Measurements from ENCODE around the gene NDRG3. TPM values are rescaled to one million over a fixed set of nuclear protein-coding genes. Genes with fewer than 3 reads are reported as not detected.

NDRG3 gene
- total RNA-seq, 2 experiments from 2014 or later: 14.4 to 22.1 TPM

DNA sequence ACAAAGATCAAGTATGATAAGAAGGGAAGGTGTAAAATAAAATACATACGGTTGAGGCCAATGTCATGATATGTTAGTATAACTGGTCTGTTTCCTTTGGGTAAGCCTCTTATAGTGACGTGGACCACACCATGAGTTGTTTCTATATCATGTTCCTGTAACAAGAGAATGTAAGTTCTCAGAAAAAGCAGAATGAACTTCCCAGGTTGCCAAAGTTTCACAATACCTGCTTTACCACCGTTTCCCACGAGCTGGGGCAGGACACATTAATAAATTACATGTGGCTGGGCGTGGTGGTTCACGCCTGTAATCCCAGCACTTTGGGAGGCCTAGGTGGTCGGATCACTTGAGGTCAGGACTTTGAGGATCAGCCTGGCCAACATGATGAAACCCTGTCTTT, 57.3 kb downstream of the NDRG3 start:
- Histone ChIP-seq H3K27ac (ENCODE audit: low read depth, low read length, poor library complexity, severe bottlenecking) (no peak overlapping the region), H3K4me1 (ENCODE audit: insufficient read depth, low read length, poor library complexity, severe bottlenecking) (no peaks in the 10 kb centered on the region), H3K36me3 (ENCODE audit: insufficient read depth, low read length) (peaks cover 15% of the 10 kb centered on the region; the same call in 1 of the 2 replicates), H3K9me3 (ENCODE audit: low read length) (no peaks in the 10 kb centered on the region), H3K4me2 (ENCODE audit: low read length) (no peak overlapping the region), H2AFZ (ENCODE audit: low read length) (no peak overlapping the region), H3K79me2 (ENCODE audit: insufficient read depth, low read depth, low read length) (no peaks in the 10 kb centered on the region), H3K9me2 (ENCODE audit: insufficient read depth, low read length) (no peaks in the 10 kb centered on the region), H4K20me1 (ENCODE audit: insufficient read depth, low read length) (no peaks in the 10 kb centered on the region), H3K4me3 (ENCODE audit: low read depth, low read length, poor library complexity, severe bottlenecking) (no peak overlapping the region)
- CTCF ChIA-PET (ENCODE audit: unreplicated experiment): no interaction called here
- TF ChIP-seq EZH2phosphoT487 (IDR thresholded peaks at IDR 0.05; ENCODE audit: borderline replicate concordance, low read depth, low read length): no peak
- TF ChIP-seq, protein P1, sequence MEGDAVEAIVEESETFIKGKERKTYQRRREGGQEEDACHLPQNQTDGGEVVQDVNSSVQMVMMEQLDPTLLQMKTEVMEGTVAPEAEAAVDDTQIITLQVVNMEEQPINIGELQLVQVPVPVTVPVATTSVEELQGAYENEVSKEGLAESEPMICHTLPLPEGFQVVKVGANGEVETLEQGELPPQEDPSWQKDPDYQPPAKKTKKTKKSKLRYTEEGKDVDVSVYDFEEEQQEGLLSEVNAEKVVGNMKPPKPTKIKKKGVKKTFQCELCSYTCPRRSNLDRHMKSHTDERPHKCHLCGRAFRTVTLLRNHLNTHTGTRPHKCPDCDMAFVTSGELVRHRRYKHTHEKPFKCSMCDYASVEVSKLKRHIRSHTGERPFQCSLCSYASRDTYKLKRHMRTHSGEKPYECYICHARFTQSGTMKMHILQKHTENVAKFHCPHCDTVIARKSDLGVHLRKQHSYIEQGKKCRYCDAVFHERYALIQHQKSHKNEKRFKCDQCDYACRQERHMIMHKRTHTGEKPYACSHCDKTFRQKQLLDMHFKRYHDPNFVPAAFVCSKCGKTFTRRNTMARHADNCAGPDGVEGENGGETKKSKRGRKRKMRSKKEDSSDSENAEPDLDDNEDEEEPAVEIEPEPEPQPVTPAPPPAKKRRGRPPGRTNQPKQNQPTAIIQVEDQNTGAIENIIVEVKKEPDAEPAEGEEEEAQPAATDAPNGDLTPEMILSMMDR (conservative IDR thresholded peaks at IDR 0.05; ENCODE audit: low read length): no peak
- no peak for DNase-seq (ENCODE audit: low spot score)
- POLR2A ChIA-PET: interaction anchor here (0.6 kb wide), 1 partner anchor 62 kb away, joined by 6 read pairs; no protein-coding TSS in a partner anchor
- intact Hi-C loops (cut with micrococcal nuclease; ENCODE audit: unreplicated experiment): no loop called here
- BruUV-seq (replicated peaks): no TSS peak

DNA sequence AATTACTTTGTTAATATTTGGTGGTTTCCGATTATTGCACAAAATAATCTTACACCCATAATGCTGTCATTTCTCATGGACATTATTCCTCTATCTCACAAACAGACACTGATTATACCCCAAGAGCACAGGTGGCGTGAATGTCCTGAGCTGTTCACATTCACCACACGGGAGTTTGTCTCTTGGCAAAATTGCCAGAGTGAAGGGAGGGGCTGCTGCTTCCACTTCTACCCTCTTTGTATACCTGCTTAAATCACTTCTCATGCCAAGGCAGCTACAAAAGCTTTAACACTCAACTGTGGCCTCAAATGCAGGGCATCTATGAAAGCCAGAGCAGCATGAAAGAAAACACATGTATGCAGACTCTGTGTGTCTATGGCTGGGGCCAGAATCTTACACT, 58.0 kb downstream of the NDRG3 start:
- CTCF ChIA-PET (ENCODE audit: unreplicated experiment): no interaction called here
- no peak for DNase-seq (ENCODE audit: low spot score)
- POLR2A ChIA-PET: no interaction called here
- Histone ChIP-seq H3K9me2 (ENCODE audit: insufficient read depth, low read length) (no peaks in the 10 kb centered on the region), H4K20me1 (ENCODE audit: insufficient read depth, low read length) (no peaks in the 10 kb centered on the region), H3K27ac (ENCODE audit: low read depth, low read length, poor library complexity, severe bottlenecking) (no peak overlapping the region), H3K36me3 (ENCODE audit: insufficient read depth, low read length) (peaks cover 15% of the 10 kb centered on the region; the same call in 1 of the 2 replicates), H3K4me2 (ENCODE audit: low read length) (no peak overlapping the region), H3K79me2 (ENCODE audit: insufficient read depth, low read depth, low read length) (no peaks in the 10 kb centered on the region), H3K4me1 (ENCODE audit: insufficient read depth, low read length, poor library complexity, severe bottlenecking) (no peaks in the 10 kb centered on the region), H2AFZ (ENCODE audit: low read length) (no peak overlapping the region), H3K9me3 (ENCODE audit: low read length) (no peaks in the 10 kb centered on the region), H3K4me3 (ENCODE audit: low read depth, low read length, poor library complexity, severe bottlenecking) (no peak overlapping the region)
- TF ChIP-seq, protein P1 (conservative IDR thresholded peaks at IDR 0.05; ENCODE audit: low read length): no peak
- no peak for TF ChIP-seq EZH2phosphoT487 (IDR thresholded peaks at IDR 0.05; ENCODE audit: borderline replicate concordance, low read depth, low read length)
- intact Hi-C loops (cut with micrococcal nuclease; ENCODE audit: unreplicated experiment): no loop called here
- BruUV-seq (replicated peaks): no TSS peak

DNA sequence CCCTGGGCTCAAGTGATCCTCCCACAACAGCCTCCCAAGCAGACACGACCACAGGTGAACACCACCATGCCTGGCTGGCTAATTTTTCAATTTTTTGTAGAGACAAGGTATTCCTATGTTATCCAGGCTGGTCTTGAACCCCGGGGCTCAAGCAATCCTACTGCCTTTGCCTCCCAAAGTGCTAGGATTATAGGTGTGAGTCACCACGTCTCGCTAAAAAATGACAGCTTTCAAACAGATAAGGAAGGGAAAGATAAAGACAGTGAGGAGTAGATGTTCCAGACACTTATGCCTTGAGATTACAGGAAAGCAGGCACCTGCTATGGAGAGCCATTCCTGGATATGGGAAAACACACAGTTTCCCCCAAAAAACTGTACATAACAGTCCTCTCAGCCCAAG, 58.9 kb downstream of the NDRG3 start:
- no peaks in the 10 kb centered on the region for H4K20me1 ChIP-seq (ENCODE audit: insufficient read depth, low read length)
- no peaks in the 10 kb centered on the region for H3K9me2 ChIP-seq (ENCODE audit: insufficient read depth, low read length)
- H2AFZ ChIP-seq (ENCODE audit: low read length): no peak overlapping the region
- POLR2A ChIA-PET: interaction anchor here (0.5 kb wide), 1 partner anchor 199 kb away, joined by 3 read pairs; no protein-coding TSS in a partner anchor
- H3K27ac ChIP-seq (ENCODE audit: low read depth, low read length, poor library complexity, severe bottlenecking): no peak overlapping the region
- TF ChIP-seq, protein P1 (conservative IDR thresholded peaks at IDR 0.05; ENCODE audit: low read length): no peak
- TF ChIP-seq EZH2phosphoT487 (IDR thresholded peaks at IDR 0.05; ENCODE audit: borderline replicate concordance, low read depth, low read length): no peak
- H3K79me2 ChIP-seq (ENCODE audit: insufficient read depth, low read depth, low read length): no peaks in the 10 kb centered on the region
- CTCF ChIA-PET (ENCODE audit: unreplicated experiment): no interaction called here
- H3K9me3 ChIP-seq (ENCODE audit: low read length): no peaks in the 10 kb centered on the region
- H3K4me3 ChIP-seq (ENCODE audit: low read depth, low read length, poor library complexity, severe bottlenecking): no peak overlapping the region
- peaks cover 19% of the 10 kb centered on the region; the same call in 1 of the 2 replicates for H3K36me3 ChIP-seq (ENCODE audit: insufficient read depth, low read length)
- BruUV-seq (replicated peaks): no TSS peak
- no peaks in the 10 kb centered on the region for H3K4me1 ChIP-seq (ENCODE audit: insufficient read depth, low read length, poor library complexity, severe bottlenecking)
- no peak overlapping the region for H3K4me2 ChIP-seq (ENCODE audit: low read length)
- intact Hi-C loops (cut with micrococcal nuclease; ENCODE audit: unreplicated experiment): no loop called here
- DNase-seq (ENCODE audit: low spot score): no peak
